HG03469 (cell line): ENCODE measurements around the gene KLK5.
"Not testable (repeated sequence)": the region's sequence is repeated elsewhere in the genome, so short reads cannot be mapped to it uniquely, and the experiment has no call there.

Experiments
- ATAC-seq: cut with Tn5 transposase; IDR thresholded peaks from one replicate; pipeline ENCODE4 v1.9.1; 2021; ENCODE audit warnings: mild to moderate bottlenecking, moderate library complexity, moderate number of reproducible peaks; ENCODE audit not compliant: unreplicated experiment

KLK5 gene, protein sequence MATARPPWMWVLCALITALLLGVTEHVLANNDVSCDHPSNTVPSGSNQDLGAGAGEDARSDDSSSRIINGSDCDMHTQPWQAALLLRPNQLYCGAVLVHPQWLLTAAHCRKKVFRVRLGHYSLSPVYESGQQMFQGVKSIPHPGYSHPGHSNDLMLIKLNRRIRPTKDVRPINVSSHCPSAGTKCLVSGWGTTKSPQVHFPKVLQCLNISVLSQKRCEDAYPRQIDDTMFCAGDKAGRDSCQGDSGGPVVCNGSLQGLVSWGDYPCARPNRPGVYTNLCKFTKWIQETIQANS

GRCh38 chr19:50952910-50953309, at the start of gene KLK5:
TSS of gene KLK5 (minus strand) at chr19:50953038. CDS start at chr19:50952657, 381 bp downstream.
- no peak for ATAC-seq

DNA sequence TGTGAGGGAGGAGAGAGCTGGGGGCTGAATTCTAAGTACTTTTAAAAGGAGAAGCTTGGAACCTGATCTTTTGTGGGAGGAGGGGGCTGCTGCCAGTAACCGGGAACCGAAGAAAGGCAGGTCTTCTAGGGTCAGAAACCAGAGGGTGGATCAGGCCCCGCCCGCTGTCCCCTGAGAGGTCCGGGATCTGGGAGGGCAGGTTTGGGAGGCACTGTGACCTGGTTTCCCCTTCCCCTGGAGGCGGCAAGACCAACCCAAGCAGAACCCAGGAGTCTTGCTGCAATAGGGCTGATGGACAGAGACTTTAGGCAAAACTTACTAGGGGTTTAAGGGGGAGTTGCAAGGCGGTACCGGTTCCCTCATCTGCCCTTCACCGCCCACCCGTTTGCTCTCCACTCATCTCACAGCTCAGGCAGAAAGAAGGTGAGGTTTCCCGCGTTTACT, 49.3 kb upstream of the KLK5 start:
- no peak for ATAC-seq

DNA sequence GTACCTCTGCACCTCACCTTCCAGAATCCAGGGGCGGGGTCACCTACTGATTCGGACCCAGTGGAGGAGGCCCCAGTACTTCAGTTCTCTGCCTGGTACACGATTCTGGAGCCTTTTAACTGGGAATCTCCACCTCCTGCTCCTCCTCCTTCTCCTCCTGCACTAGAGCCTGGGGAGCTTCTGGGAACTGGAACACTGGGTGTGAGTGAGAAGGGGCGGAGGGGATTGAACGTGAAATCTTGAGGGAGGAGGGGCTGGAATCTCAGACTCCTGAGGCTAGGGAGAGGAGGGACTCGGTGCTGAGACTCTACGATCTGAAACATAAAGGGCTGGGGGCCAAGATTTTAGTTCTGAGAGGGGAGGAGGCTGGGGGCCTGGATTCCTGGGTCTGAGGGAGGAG, 48.7 kb upstream of the KLK5 start, which contains the start of gene KLK8:
KLK8 (minus strand) TSS at position 90 of the 400 bp plus-strand sequence. CDS start 437 bp downstream, outside the sequence.
- no peak for ATAC-seq

- ATAC-seq, result no peak
Observed at GRCh38 chr19:51000981-51001380, 48.1 kb upstream of the KLK5 start.

GRCh38 chr19:51000426-51000825, 47.6 kb upstream of the KLK5 start:
- ATAC-seq, result no peak

DNA sequence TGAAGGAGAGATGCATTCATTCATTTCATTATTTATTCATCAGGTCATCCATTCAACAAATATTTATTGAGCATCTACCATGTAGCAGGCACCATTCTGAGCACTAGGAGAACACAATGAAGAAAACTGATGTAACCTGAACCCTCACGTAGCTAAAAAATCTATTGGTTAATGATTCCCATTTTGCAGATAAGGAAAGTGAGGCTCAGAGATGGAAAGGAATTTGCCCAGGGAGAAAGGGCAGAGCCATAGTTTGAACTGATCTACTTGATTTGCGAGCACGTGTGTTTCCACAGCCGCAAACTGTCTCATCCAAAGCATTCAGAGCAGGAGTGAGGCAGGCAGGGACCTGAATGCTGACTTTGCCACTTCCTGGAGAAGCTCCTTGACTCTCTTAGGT, 45.8 kb upstream of the KLK5 start:
- no peak for ATAC-seq

- ATAC-seq, result no peak
Observed at GRCh38 chr19:50998061-50998460, 45.2 kb upstream of the KLK5 start.

DNA sequence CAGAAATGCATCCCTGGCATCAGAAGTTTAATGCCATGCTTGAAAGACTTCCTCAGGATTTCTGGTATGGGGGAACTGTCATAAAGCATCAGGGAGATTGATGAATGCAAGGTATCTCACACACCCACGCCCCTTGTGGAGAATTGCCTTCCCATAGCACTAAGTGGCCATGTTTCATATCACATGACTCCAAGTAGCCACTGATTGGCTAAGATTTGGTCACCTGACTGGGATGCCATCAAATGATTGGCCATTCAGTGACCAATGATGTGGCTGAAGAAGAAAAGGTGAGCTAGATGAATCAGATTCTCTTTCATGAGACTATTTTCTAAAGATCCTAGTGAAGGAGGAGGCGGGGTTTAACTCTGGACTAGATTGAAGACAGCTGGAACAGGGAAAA, 41.3 kb upstream of the KLK5 start:
- no peak for ATAC-seq

DNA sequence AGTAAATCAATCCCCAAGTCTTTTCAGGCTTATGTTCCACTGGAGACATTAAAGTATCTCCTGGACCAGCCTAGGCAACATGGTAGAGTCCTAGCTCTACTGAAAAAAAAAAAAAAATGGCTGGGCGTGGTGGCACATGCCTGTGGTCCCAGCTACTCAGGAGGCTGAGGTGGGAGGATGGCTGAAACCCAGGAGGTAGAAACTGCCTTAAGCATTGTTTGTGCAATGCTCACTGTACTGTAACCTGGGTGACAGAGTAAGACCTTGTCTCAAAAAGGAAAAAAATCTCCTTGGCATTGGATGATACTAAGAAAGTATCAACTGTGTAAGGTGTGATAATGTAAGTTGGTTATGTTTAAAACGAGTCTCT, 39.8 kb upstream of the KLK5 start:
- ATAC-seq, result no peak

DNA sequence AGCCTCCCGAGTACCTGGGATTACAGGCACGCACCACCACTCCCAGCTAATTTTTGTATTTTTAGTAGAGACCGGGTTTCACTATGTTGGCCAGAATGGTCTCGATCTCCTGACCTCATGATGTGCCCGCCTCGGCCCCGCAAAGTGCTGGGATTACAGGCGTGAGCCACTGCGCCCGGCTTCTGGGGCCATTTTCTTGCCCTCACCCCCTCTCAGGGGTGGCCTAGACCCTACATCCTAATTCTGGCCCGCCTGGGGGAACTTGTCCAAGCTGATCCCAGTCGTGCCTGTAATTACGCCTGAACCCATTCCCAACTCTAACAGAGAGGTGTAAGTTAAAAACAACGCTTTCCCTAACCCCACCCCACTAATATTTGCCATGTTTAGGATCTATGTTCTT, 31.6 kb upstream of the KLK5 start:
- ATAC-seq, result not testable (repeated sequence)

DNA sequence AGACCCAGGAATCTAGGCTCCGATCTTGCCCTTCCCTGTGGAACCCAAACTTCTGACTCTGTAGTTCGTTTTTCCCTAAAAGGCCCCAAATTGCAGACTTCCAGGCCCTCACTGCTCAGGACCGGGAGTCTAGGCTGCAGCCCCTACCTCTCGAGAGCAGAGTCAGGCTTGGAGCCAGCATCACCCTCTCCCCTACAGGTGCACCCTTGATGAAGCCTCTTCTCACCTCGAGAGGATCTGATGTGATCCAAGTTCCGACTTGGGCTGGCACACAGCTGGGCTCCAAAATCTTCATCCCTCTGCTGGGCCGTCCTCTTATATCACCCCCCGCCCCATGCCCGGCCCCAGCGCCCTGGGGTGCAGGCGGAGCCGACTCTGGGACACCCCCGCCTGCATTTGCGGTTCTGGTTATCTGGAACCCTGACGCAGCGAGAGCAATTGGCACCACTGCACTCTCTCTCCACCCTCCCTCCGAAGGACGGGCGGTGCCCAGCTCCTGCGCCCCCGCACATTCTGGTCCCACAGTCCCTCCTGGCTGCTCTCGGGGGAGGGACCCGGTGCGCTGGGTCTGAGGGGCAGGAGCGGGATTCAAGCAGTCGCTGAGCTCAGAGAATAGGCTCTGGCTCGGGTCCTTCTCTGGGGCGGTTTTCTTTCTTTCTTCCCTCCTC, 30.9 kb upstream of the KLK5 start, which contains the start of gene KLK7:
KLK7 (minus strand) TSS at position 293 of the 668 bp plus-strand sequence. CDS start 1,518 bp downstream, outside the sequence.
- ATAC-seq, result no peak

GRCh38 chr19:50982186-50982585, 29.3 kb upstream of the KLK5 start:
- ATAC-seq, result no peak

GRCh38 chr19:50981587-50982146, 28.8 kb upstream of the KLK5 start:
- no peak for ATAC-seq

DNA sequence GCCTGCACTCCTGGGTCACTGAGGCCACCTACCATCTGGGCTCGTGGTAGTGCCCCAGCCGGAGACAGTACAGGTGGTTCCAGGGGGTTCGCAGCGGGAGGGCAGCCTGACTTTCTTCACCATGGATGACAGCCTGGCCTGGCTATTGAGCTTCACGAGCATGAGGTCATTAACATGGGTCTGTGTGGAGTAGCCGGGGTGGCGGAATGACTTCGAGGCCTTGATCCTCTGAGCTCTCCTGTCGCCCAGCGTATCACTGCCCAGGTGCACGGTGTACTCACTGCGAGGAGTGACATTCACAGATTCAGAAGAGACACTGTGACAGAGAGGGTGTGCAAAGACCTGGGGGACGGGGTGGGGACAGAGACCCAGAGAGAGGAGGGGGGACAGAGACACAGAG, 27.4 kb upstream of the KLK5 start:
- ATAC-seq, result no peak

DNA sequence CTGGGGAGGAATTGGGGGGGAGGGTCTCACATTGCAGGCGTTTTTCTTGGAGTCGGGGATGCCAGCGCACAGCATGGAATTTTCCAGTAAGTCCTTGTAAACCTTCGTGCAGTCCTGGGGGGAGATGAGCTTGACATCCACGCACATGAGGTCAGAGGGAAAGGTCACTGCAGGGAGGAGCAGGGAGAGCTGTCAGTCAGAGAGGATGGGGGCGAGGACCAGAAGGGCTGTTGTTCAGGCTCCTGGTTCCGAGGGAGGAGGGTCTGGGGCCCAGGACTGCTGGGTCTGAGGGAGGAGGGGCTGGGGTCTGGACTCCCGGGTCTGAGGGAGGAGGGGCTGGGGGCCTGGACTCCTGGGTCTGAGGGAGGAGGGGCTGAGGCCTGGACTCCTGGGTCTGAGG, 26.9 kb upstream of the KLK5 start:
- no peak for ATAC-seq

- no peak for ATAC-seq
Observed at GRCh38 chr19:50978772-50979390, 26.0 kb upstream of the KLK5 start.

GRCh38 chr19:50977626-50978025, 24.8 kb upstream of the KLK5 start:
- ATAC-seq, result no peak

GRCh38 chr19:50975766-50976165, 22.9 kb upstream of the KLK5 start:
- ATAC-seq, result no peak

DNA sequence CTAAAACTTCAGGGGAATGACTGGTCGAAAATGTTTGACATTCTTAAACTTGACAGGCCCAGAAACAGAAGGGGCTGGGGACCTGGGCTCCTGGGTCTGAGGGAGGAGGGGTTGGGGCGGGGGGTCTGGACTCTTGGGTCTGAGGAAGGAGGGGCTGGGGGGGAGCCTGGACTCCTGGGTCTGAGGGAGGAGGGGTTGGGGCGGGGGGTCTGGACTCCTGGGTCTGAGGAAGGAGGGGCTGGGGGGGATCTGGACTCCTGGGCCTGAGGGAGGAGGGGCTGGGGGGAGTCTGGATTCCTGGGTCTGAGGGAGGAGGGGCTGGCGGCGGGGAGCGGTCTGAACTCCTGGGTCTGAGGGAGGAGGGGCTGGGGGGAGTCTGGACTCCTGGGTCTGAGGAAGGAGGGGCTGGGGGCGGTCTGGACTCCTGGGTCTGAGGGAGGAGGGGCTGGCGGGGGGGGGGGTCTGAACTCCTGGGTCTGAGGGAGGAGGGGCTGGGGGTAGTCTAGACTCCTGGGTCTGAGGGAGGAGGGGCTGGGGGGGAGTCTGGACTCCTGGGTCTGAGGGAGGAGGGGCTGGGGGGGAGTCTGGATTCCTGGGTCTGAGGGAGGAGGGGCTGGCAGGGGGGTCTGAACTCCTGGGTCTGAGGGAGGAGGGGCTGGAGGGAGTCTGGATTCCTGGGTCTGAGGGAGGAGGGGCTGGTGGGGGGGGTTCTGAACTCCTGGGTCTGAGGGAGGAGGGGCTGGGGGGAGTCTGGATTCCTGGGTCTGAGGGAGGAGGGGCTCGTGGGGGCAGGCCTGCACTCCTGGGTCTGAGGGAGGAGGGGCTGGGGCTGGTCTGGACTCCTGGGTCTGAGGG, 22.1 kb upstream of the KLK5 start:
- ATAC-seq, result no peak

- ATAC-seq, result no peak
Observed at GRCh38 chr19:50972795-50973376, 20.0 kb upstream of the KLK5 start.
